ENCODE measurements around the gene SUSD4. TPM values are rescaled to one million over a fixed set of nuclear protein-coding genes. Genes with fewer than 3 reads are reported as not detected.
A peak's percentile ranks its signal among the peaks of the same experiment; 100 is the strongest.

SUSD4 gene
- total and polyA plus RNA-seq, 9 of the 15 experiments (the other 6 are each of a cell fraction or from before 2014, with no cell fraction given) = 0.06 to 1.7 (median 0.09) TPM; not detected in 4

GRCh38 chr1:223343692-223344091, 20.3 kb downstream of the SUSD4 start:
- Histone ChIP-seq H3K27ac (ENCODE audit: extremely low read depth, low read depth, low read length) (no peak overlapping the region), H3K36me3 (ENCODE audit: control insufficient read depth, insufficient read depth, low read length) (no peaks in the 10 kb centered on the region), H3K4me3 (no peak overlapping the region), H3K4me1 (replicated peaks in 1 of 2; ENCODE audit: control insufficient read depth in 2 of 2, insufficient read depth in 2 of 2, low read length in 2 of 2) (no peaks in the 10 kb centered on the region), H2AFZ (ENCODE audit: low read depth, low read length) (no peak overlapping the region), H3K79me2 (ENCODE audit: control insufficient read depth, insufficient read depth, low read length) (no peaks in the 10 kb centered on the region), H3K9ac (ENCODE audit: insufficient read depth in 1 of 2, low read depth in 2 of 2, low read length in 2 of 2) (no peak overlapping the region), H3K27me3 (ENCODE audit: control insufficient read depth in 2 of 2, insufficient read depth in 2 of 2, low read length in 2 of 2) (peaks cover 8 to 44% of the 10 kb centered on the region in 2 experiments; a peak in 3 of 5 replicates), H3K4me2 (ENCODE audit: insufficient read depth, low read length) (no peak overlapping the region), H4K20me1 (replicated peaks; ENCODE audit: control insufficient read depth, insufficient read depth, low read length) (no peaks in the 10 kb centered on the region), H3K9me1 (ENCODE audit: control insufficient read depth, insufficient read depth, low read length) (no peaks in the 10 kb centered on the region), H3K9me3 (replicated peaks; ENCODE audit: control insufficient read depth, insufficient read depth, low read depth, low read length) (no peaks in the 10 kb centered on the region)
- DNase-seq (ENCODE audit: extremely low read depth in 1 of 4, low spot score in 3 of 4) (no peak), ATAC-seq (no peak), FAIRE-seq (peak; percentile 32)
- no TSS peak for BruUV-seq (replicated peaks)
- intact Hi-C loops (cut with micrococcal nuclease) (loop anchor here (10.0 kb wide), 1 partner anchor 209 kb away; no protein-coding TSS in a partner anchor), in situ Hi-C loops (cut with MboI) (no loop called here)
- ChIA-PET CTCF (ENCODE audit: low intra/inter-chr PET ratio) (no interaction called here), POLR2A (interaction anchor here (0.7 to 1.4 kb wide), 2 partner anchors 15 to 21 kb away, joined by 3 read pairs; no protein-coding TSS in a partner anchor)
- 0% methylated on average over 3 of the region's 3 CpGs for WGBS (ENCODE audit: insufficient coverage, low coverage, missing lambda C conversion rate)
- no peak for TF ChIP-seq MTA2 (IDR thresholded peaks at IDR 0.05; ENCODE audit: low read depth)
- no peak for TF ChIP-seq ZNF274 (IDR thresholded peaks at IDR 0.05; ENCODE audit: borderline replicate concordance, low read depth, low read length)
- TF ChIP-seq BHLHE40 (IDR thresholded peaks at IDR 0.05; ENCODE audit: low read length) = no peak
- no peak for TF ChIP-seq ZNF79 (CRISPR knock-in tag; IDR thresholded peaks at IDR 0.05; ENCODE audit: low read depth)
- TF ChIP-seq IRF1 (CRISPR knock-in tag; IDR thresholded peaks at IDR 0.05; ENCODE audit: borderline replicate concordance) = no peak
- no peak for TF ChIP-seq EP300 (IDR thresholded peaks at IDR 0.05; ENCODE audit: low read length)
- TF ChIP-seq MTA1 (IDR thresholded peaks at IDR 0.05; ENCODE audit: borderline replicate concordance) = no peak
- no peak for TF ChIP-seq FOXA1 (IDR thresholded peaks at IDR 0.05; ENCODE audit: borderline replicate concordance)
- TF ChIP-seq ZNF280B (CRISPR knock-in tag; IDR thresholded peaks at IDR 0.05) = no peak
- no peak for TF ChIP-seq EWSR1 (IDR thresholded peaks at IDR 0.05; ENCODE audit: borderline replicate concordance, low read depth, partially characterized antibody)
- no peak for TF ChIP-seq ZNF174 (CRISPR knock-in tag; IDR thresholded peaks at IDR 0.05)
- TF ChIP-seq ZBTB5 (IDR thresholded peaks at IDR 0.05) = no peak
- TF ChIP-seq NELFE (IDR thresholded peaks at IDR 0.05; ENCODE audit: insufficient read depth, insufficient read length) = no peak

Measured in K562 (cell line).